G401 (cell line): Measurements from ENCODE around the gene EN2. TPM values are rescaled to one million over a fixed set of nuclear protein-coding genes. Genes with fewer than 3 reads are reported as not detected.

Experiments
- total RNA-seq: library from RNA; depleted of rRNA; stranded (reverse); fragments of >200 nt; shearing (Covaris generic); gene quantifications from 2 replicates; pipeline ENCODE4 v1.2.3, GENCODE V29; 2014; rRNA removed

EN2 gene
- total RNA-seq, 1 experiment from 2014 or later = not detected

Other genes starting within 250 kb of the EN2 start
- gene INSIG1, start 160.3 kb upstream of the EN2 start, total RNA-seq = 42.4 and 69.1 TPM in 2 replicates
- gene CNPY1, start 88.4 kb downstream of the EN2 start, total RNA-seq = not detected in 2 replicates
- gene RBM33, start 186.5 kb downstream of the EN2 start, total RNA-seq = 12.3 and 13.2 TPM in 2 replicates